GM21723 (cell line): ENCODE results near the gene TEN1.

Experiments used
- ATAC-seq: cut with Tn5 transposase; IDR thresholded peaks from one replicate; pipeline ENCODE4 v1.9.1; 2021; ENCODE audit warnings: mild to moderate bottlenecking, moderate library complexity; ENCODE audit not compliant: unreplicated experiment

Gene TEN1

GRCh38 chr17:75976175-75976848 lies 2.7 kb upstream of the TEN1 start:
- no peak for ATAC-seq

- ATAC-seq = peak; percentile 18
Measured at GRCh38 chr17:75979705-75980187, 706 bp downstream of the TEN1 start.

- no peak for ATAC-seq
Measured at GRCh38 chr17:75980188-75981018, 1.4 kb downstream of the TEN1 start.

GRCh38 chr17:75981019-75981615 lies 2.1 kb downstream of the TEN1 start:
- ATAC-seq = no peak

GRCh38 chr17:75983501-75984181 lies 4.6 kb downstream of the TEN1 start:
- no peak for ATAC-seq

GRCh38 chr17:75985986-75986385 lies 6.9 kb downstream of the TEN1 start:
- no peak for ATAC-seq

GRCh38 chr17:75987041-75987440 lies 8.0 kb downstream of the TEN1 start:
- no peak for ATAC-seq

GRCh38 chr17:75991396-75991795 lies 12.4 kb downstream of the TEN1 start:
- no peak for ATAC-seq

GRCh38 chr17:75994802-75995370 lies 15.8 kb downstream of the TEN1 start:
- ATAC-seq = no peak

GRCh38 chr17:75995385-75995925 lies 16.4 kb downstream of the TEN1 start:
- no peak for ATAC-seq

- no peak for ATAC-seq
Measured at GRCh38 chr17:75996665-75997590, 17.9 kb downstream of the TEN1 start.

GRCh38 chr17:75998327-75998795 lies 19.3 kb downstream of the TEN1 start:
- no peak for ATAC-seq

GRCh38 chr17:76000016-76000754 lies 21.1 kb downstream of the TEN1 start:
- no peak for ATAC-seq

- ATAC-seq = no peak
Measured at GRCh38 chr17:76000755-76001521, 21.9 kb downstream of the TEN1 start, which contains the start of gene CDK3. Gene CDK3, plus strand, starts transcription at chr17:76000855. Its CDS starts 571 bp downstream, at chr17:76001426.

- no peak for ATAC-seq
Measured at GRCh38 chr17:76002100-76002499, 23.1 kb downstream of the TEN1 start.

- no peak for ATAC-seq
Measured at GRCh38 chr17:76003915-76004314, 24.9 kb downstream of the TEN1 start.

- ATAC-seq = no peak
Measured at GRCh38 chr17:76004750-76005262, 25.8 kb downstream of the TEN1 start.
